NT2/D1 (cell line): ENCODE results near the gene UGT1A9.

ENCODE experiments used
- SUZ12 ChIP-seq: IDR thresholded peaks from 2 replicates; pipeline ENCODE4 v1.6.1; 2011; ENCODE audit not compliant: insufficient read length, insufficient read depth; ENCODE audit errors: extremely low read depth
- YY1 ChIP-seq: IDR thresholded peaks from 2 replicates; pipeline ENCODE4 v1.6.1; 2011; ENCODE audit not compliant: insufficient read length, insufficient read depth
- ZNF274 ChIP-seq: IDR thresholded peaks from 2 replicates; pipeline ENCODE4 v1.6.1; 2011; ENCODE audit warnings: mild to moderate bottlenecking, low read depth, low read length

- no peak for TF ChIP-seq ZNF274
- no peak for TF ChIP-seq YY1
- TF ChIP-seq SUZ12, result no peak
Measured at GRCh38 chr2:233656443-233656842, 15.3 kb upstream of the UGT1A9 start.
